Endothelial cell of umbilical vein (primary cell): ENCODE data around the gene CD2AP. TPM values are rescaled to one million over a fixed set of nuclear protein-coding genes. Genes with fewer than 3 reads are reported as not detected.

Source experiments
- BruUV-seq: library from RNA; stranded (reverse); fragments of 400-500 nt; replicated peaks from 2 replicates; lab custom pipeline; 2021; lab: Mats Ljungman, UMichigan
- CTCF ChIA-PET: fragments of 300-600, 350-600 bp; sonication (Branson Sonifier 250); formaldehyde crosslinking; loops from one replicate; lab custom pipeline; 2021; ENCODE audit warnings: antibody characterized with exemption, inconsistent platforms; lab: Charles Lee
- POLR2A ChIA-PET: fragments of 300-600, 350-600 bp; sonication (Branson Sonifier 250); formaldehyde crosslinking; loops from one replicate; lab custom pipeline; 2021; ENCODE audit warnings: antibody characterized with exemption, inconsistent platforms; lab: Charles Lee
- DNase-seq: peaks from one replicate; pipeline ENCODE4 v3.0.0-alpha.2; 2011; ENCODE audit warnings: low read depth, low spot score
- FAIRE-seq: peaks from 2 replicates; lab custom pipeline; 2011; peaks lifted over from hg19 to GRCh38; lab: Jason Lieb, UNC
- H2AFZ ChIP-seq: 2 replicates; pipeline ENCODE4 v1.6.0; 2012; ENCODE audit warnings: low read depth, low read length, control low read depth, inconsistent platforms
- H3K27ac ChIP-seq: 2 replicates; pipeline ENCODE4 v1.5.1; 2011; ENCODE audit warnings: low read depth, mild to moderate bottlenecking, control low read depth, low read length, moderate library complexity; ENCODE audit not compliant: insufficient read depth
- H3K27me3 ChIP-seq, 2 experiments: 2 replicates each; pipeline versions ENCODE4 v1.6.0 to v1.6.1; 2011; ENCODE audit warnings: low read length in 2 of 2, mixed read lengths in 1 of 2; ENCODE audit not compliant: control insufficient read depth in 2 of 2, insufficient read depth in 2 of 2
- H3K36me3 ChIP-seq, 2 experiments: 2 replicates in 1 of 2; 3 replicates in 1 of 2; pipeline ENCODE4 v1.5.1; 2011; ENCODE audit warnings: low read length in 2 of 2, mild to moderate bottlenecking in 1 of 2, moderate library complexity in 1 of 2; ENCODE audit not compliant: control insufficient read depth in 2 of 2, insufficient read depth in 2 of 2; ENCODE audit errors: extremely low read depth in 1 of 2
- H3K4me1 ChIP-seq: 3 replicates; pipeline ENCODE4 v1.5.1; 2011; ENCODE audit warnings: mild to moderate bottlenecking, low read length; ENCODE audit not compliant: control insufficient read depth, insufficient read depth; ENCODE audit errors: extremely low read depth
- H3K4me2 ChIP-seq: 2 replicates; pipeline ENCODE4 v1.6.1; 2011; ENCODE audit warnings: low read length, control low read depth, mixed read lengths; ENCODE audit not compliant: insufficient read depth
- H3K4me3 ChIP-seq, 3 experiments: fragments of 200-600 bp in 1 of 3; sonication (generic), shearing (Covaris generic) in 1 of 3; replicated peaks in 1 of 3; 2 replicates each; pipeline ENCODE4 v1.5.1; 2011 to 2016; ENCODE audit warnings: control low read depth in 3 of 3, low read length in 3 of 3, mild to moderate bottlenecking in 2 of 3, inconsistent platforms in 1 of 3, low read depth in 1 of 3, moderate library complexity in 1 of 3; ENCODE audit not compliant: insufficient read depth in 1 of 3
- H3K79me2 ChIP-seq: 2 replicates; pipeline ENCODE4 v1.6.0; 2012; ENCODE audit warnings: low read length, inconsistent platforms; ENCODE audit not compliant: control insufficient read depth, insufficient read depth
- H3K9ac ChIP-seq: replicated peaks from 2 replicates; pipeline ENCODE3; 2011; ENCODE audit warnings: low read length, control low read depth; ENCODE audit not compliant: insufficient read depth; ENCODE audit errors: extremely low read depth
- H3K9me1 ChIP-seq: replicated peaks from 3 replicates; pipeline ENCODE4 v1.6.0; 2011; ENCODE audit warnings: mild to moderate bottlenecking, low read length; ENCODE audit not compliant: control insufficient read depth, insufficient read depth; ENCODE audit errors: extremely low read depth
- H3K9me3 ChIP-seq: replicated peaks from 2 replicates; pipeline ENCODE4 v1.5.1; 2012; ENCODE audit warnings: low read length, inconsistent platforms; ENCODE audit not compliant: control insufficient read depth, insufficient read depth
- H4K20me1 ChIP-seq: replicated peaks from 2 replicates; pipeline ENCODE3; 2011; ENCODE audit warnings: mild to moderate bottlenecking, low read length; ENCODE audit not compliant: control insufficient read depth, insufficient read depth; ENCODE audit errors: extremely low read depth
- CTCF ChIP-seq, 2 donors: IDR thresholded peaks; 1 replicate in 1 of 2; 2 replicates in 1 of 2; pipeline ENCODE4 v1.5.1; 2011; ENCODE audit warnings: low read length in 2 of 2, mild to moderate bottlenecking in 2 of 2, moderate library complexity in 2 of 2, control low read depth in 1 of 2, inconsistent platforms in 1 of 2, low read depth in 1 of 2; ENCODE audit not compliant: insufficient read depth in 1 of 2; ENCODE audit errors: extremely low read depth in 1 of 2
- EZH2 ChIP-seq: IDR thresholded peaks from 2 replicates; pipeline ENCODE4 v1.6.1; 2012; ENCODE audit warnings: borderline replicate concordance, low read depth, mild to moderate bottlenecking, moderate library complexity, low read length, inconsistent platforms; ENCODE audit not compliant: severe bottlenecking
- FOS ChIP-seq: IDR thresholded peaks from 2 replicates; pipeline ENCODE4 v1.6.1; 2011; ENCODE audit warnings: mild to moderate bottlenecking, low read length, moderate library complexity, borderline replicate concordance; ENCODE audit not compliant: insufficient read depth
- GATA2 ChIP-seq: IDR thresholded peaks from 2 replicates; pipeline ENCODE4 v1.7.0; 2011; ENCODE audit warnings: low read depth, mild to moderate bottlenecking, moderate library complexity, mixed read lengths, low read length; ENCODE audit not compliant: insufficient read length, insufficient read depth
- JUN ChIP-seq: IDR thresholded peaks from 2 replicates; pipeline ENCODE4 v1.6.1; 2011; ENCODE audit warnings: borderline replicate concordance, low read depth; ENCODE audit not compliant: insufficient read length, insufficient read depth
- MAX ChIP-seq: IDR thresholded peaks from 2 replicates; pipeline ENCODE4 v1.6.1; 2011; ENCODE audit not compliant: insufficient read depth, insufficient read length
- MYC ChIP-seq: IDR thresholded peaks from one replicate; pipeline ENCODE4 v1.6.1; 2011; ENCODE audit warnings: mild to moderate bottlenecking, low read depth, low read length
- POLR2A ChIP-seq: IDR thresholded peaks from 2 replicates; pipeline ENCODE4 v1.6.1; 2012; ENCODE audit warnings: low read depth, mild to moderate bottlenecking, control low read depth, low read length
- POLR2AphosphoS5 ChIP-seq: IDR thresholded peaks from 2 replicates; pipeline ENCODE4 v1.6.1; 2012; ENCODE audit warnings: low read depth, mild to moderate bottlenecking, control low read depth, low read length, moderate library complexity; ENCODE audit not compliant: insufficient read depth
- dilution Hi-C: fragments of 300-500 bp; cut with MboI; formaldehyde crosslinking; loops from one replicate; pipeline ENCODE4 v1.15.0; 2019; ENCODE audit warnings: low sequenced_read_pairs; ENCODE audit not compliant: extremely low pct_ligation_motif_present
- intact Hi-C: fragments of 100-400 bp; cut with micrococcal nuclease; formaldehyde crosslinking; loops from one replicate; pipeline ENCODE4 v1.10.0; 2022
- polyA plus RNA-seq, 4 experiments: library from polyadenylated mRNA; depleted of rRNA in 3 of 4; stranded (reverse) in 3 of 4; unstranded in 1 of 4; fragments of >200 nt; gene quantifications; 2 replicates each; pipeline versions ENCODE4 v1.2.1 to v1.2.3, GENCODE V29; 2011 to 2012; ENCODE audit warnings: missing spikeins in 1 of 4
- total RNA-seq: library from RNA; stranded (reverse); gene quantifications from 2 replicates; pipeline ENCODE4 v1.2.3, GENCODE V29; 2021

The CD2AP gene
- total and polyA plus RNA-seq, 2 donors (not counting 3 experiments of a cell fraction or from before 2014, with no cell fraction given) = 4.2 to 39.8 TPM

- Histone ChIP-seq H3K9ac (no peak overlapping the region), H2AFZ (no peak overlapping the region), H3K79me2 (no peaks in the 10 kb centered on the region), H3K4me3 (no peak overlapping the region), H3K9me3 (no peaks in the 10 kb centered on the region), H4K20me1 (no peaks in the 10 kb centered on the region), H3K9me1 (no peaks in the 10 kb centered on the region), H3K4me2 (no peak overlapping the region), H3K27me3 (no peaks in the 10 kb centered on the region), H3K27ac (no peak overlapping the region), H3K36me3 (no peaks in the 10 kb centered on the region), H3K4me1 (no peaks in the 10 kb centered on the region)
- TF ChIP-seq CTCF (IDR thresholded peaks at IDR 0.05; ENCODE audit: extremely low read depth in 1 of 2, insufficient read depth in 1 of 2, low read depth in 1 of 2, low read length in 2 of 2) (no peak), MAX (no peak), POLR2A (no peak), JUN (no peak), POLR2AphosphoS5 (no peak), EZH2 (no peak), MYC (no peak), FOS (no peak), GATA2 (no peak)
- FAIRE-seq = no peak
- intact Hi-C loops (no loop called here), dilution Hi-C loops (no loop called here)
- no TSS peak for BruUV-seq
- no peak for DNase-seq
- ChIA-PET CTCF (no interaction called here), POLR2A (no interaction called here)
Measured at GRCh38 chr6:47435254-47435612, 42.4 kb upstream of the CD2AP start.
